Measurements from ENCODE around the gene ATAD2B.

ATAD2B gene

GRCh38 chr2:23836505-23836904 lies 90.4 kb downstream of the ATAD2B start:
- DNase-seq = no peak

- DNase-seq = no peak
Observed at GRCh38 chr2:23835988-23836387, 90.9 kb downstream of the ATAD2B start.

GRCh38 chr2:23835423-23835822 lies 91.5 kb downstream of the ATAD2B start:
- no peak for DNase-seq

- no peak for DNase-seq
Observed at GRCh38 chr2:23828986-23829385, 97.9 kb downstream of the ATAD2B start.

GRCh38 chr2:23828256-23828980 lies 98.5 kb downstream of the ATAD2B start:
- no peak for DNase-seq

- DNase-seq = no peak
Observed at GRCh38 chr2:23827287-23827686, 99.6 kb downstream of the ATAD2B start.

GRCh38 chr2:23826771-23827170 lies 100.2 kb downstream of the ATAD2B start:
- no peak for DNase-seq

GRCh38 chr2:23826040-23826439 lies 100.9 kb downstream of the ATAD2B start:
- DNase-seq = no peak

- no peak for DNase-seq
Observed at GRCh38 chr2:23824777-23825212, 102.1 kb downstream of the ATAD2B start.

GRCh38 chr2:23823863-23824262 lies 103.1 kb downstream of the ATAD2B start:
- DNase-seq = no peak

GRCh38 chr2:23814963-23815362 lies 112.0 kb downstream of the ATAD2B start:
- no peak for DNase-seq

GRCh38 chr2:23813438-23813837 lies 113.5 kb downstream of the ATAD2B start:
- DNase-seq = no peak

GRCh38 chr2:23809150-23809549 lies 117.8 kb downstream of the ATAD2B start:
- no peak for DNase-seq

GRCh38 chr2:23806665-23807249 lies 120.2 kb downstream of the ATAD2B start:
- no peak for DNase-seq

GRCh38 chr2:23806201-23806600 lies 120.7 kb downstream of the ATAD2B start:
- no peak for DNase-seq

GRCh38 chr2:23803965-23804542 lies 122.9 kb downstream of the ATAD2B start:
- no peak for DNase-seq

GRCh38 chr2:23803264-23803964 lies 123.5 kb downstream of the ATAD2B start:
- DNase-seq = no peak

GRCh38 chr2:23801396-23801795 lies 125.5 kb downstream of the ATAD2B start:
- no peak for DNase-seq

- DNase-seq = no peak
Observed at GRCh38 chr2:23794234-23794633, 132.7 kb downstream of the ATAD2B start.

- DNase-seq = no peak
Observed at GRCh38 chr2:23793476-23793875, 133.4 kb downstream of the ATAD2B start.

- DNase-seq = no peak
Observed at GRCh38 chr2:23791030-23791429, 135.9 kb downstream of the ATAD2B start.

GRCh38 chr2:23789012-23789411 lies 137.9 kb downstream of the ATAD2B start:
- DNase-seq = no peak

- no peak for DNase-seq
Observed at GRCh38 chr2:23788100-23788499, 138.8 kb downstream of the ATAD2B start.

- DNase-seq = no peak
Observed at GRCh38 chr2:23784971-23785370, 142.0 kb downstream of the ATAD2B start.

All from activated effector memory CD4-positive, alpha-beta T cell treated with Interleukin-2 at 50 U/mL for 16 hours (primary cell).